Measurements from ENCODE around the gene CALY.

CALY gene

GRCh38 chr10:133309720-133310398 lies 26.8 kb downstream of the CALY start:
- H3K4me3 ChIP-seq (replicated peaks; ENCODE audit: low read depth, low read length), result no peak overlapping the region
- no peak for DNase-seq (ENCODE audit: extremely low read depth, low read depth)
- TF ChIP-seq CTCF (IDR thresholded peaks at IDR 0.05; ENCODE audit: low read depth, low read length, missing control alignments), result no peak

GRCh38 chr10:133309100-133309719 lies 27.5 kb downstream of the CALY start:
- DNase-seq (ENCODE audit: extremely low read depth, low read depth), result no peak
- TF ChIP-seq CTCF (IDR thresholded peaks at IDR 0.05; ENCODE audit: low read depth, low read length, missing control alignments), result no peak
- H3K4me3 ChIP-seq (replicated peaks; ENCODE audit: low read depth, low read length), result peak overlapping the region; percentile 94

GRCh38 chr10:133308421-133309099 lies 28.1 kb downstream of the CALY start, which contains the start of the genes TUBGCP2 and ZNF511:
Gene TUBGCP2, minus strand, starts transcription at chr10:133308872. Its CDS starts 5,931 bp downstream, at chr10:133302941.
Gene ZNF511, plus strand, starts transcription at chr10:133308914. Its CDS starts 30 bp downstream, at chr10:133308944.
- no peak for DNase-seq (ENCODE audit: extremely low read depth, low read depth)
- H3K4me3 ChIP-seq (replicated peaks; ENCODE audit: low read depth, low read length), result peak within 1 kb of the TSS; percentile 94
- TF ChIP-seq CTCF (IDR thresholded peaks at IDR 0.05; ENCODE audit: low read depth, low read length, missing control alignments), result peak; percentile 8

- no peak for DNase-seq (ENCODE audit: extremely low read depth, low read depth)
- peak; percentile 84 for TF ChIP-seq CTCF (IDR thresholded peaks at IDR 0.05; ENCODE audit: low read depth, low read length, missing control alignments)
- peak overlapping the region; percentile 94 for H3K4me3 ChIP-seq (replicated peaks; ENCODE audit: low read depth, low read length)
Measured at GRCh38 chr10:133307776-133308420, 28.8 kb downstream of the CALY start.

DNA sequence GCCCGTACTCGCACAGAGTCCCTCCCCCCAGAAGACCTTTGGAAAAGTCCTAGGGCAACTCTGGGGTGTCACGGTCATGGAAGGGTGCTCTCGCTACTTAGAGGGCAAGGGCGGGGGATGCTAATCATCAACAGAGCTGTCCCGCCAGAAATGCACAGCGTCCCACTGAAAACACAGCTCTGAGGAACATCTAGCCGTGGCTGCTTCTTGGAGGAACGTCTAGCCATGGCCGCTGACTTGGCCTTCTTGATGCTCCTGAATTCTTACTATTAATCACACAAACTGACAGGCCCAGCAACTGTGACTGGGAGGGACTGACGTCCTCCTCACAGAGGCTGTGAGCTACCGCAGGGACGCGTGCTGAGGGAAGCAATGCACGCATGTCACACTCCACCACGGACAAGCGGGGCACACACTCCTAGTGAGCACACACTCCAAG lies 29.7 kb downstream of the CALY start:
- no peak for DNase-seq (ENCODE audit: extremely low read depth, low read depth)
- TF ChIP-seq CTCF (IDR thresholded peaks at IDR 0.05; ENCODE audit: low read depth, low read length, missing control alignments), result no peak
- H3K4me3 ChIP-seq (replicated peaks; ENCODE audit: low read depth, low read length), result peak overlapping the region; percentile 94

DNA sequence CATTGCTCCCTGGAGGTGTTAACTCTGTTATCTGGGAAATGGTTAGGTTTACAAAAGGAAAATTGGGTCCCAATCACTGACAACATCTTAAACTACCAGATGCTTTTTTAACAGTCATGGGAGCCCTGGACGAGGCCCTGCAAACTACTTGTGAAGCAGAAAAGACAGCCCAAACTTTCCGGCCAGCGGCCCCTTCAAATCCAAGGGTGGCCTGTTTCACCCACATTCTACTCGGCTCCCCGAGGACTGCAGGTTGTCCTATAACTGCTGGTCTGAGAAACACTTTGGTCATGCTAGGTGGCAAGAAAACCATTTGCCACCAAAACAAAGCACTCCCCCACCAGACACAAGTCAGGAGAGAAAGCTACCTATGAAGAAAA lies 30.6 kb downstream of the CALY start:
- H3K4me3 ChIP-seq (replicated peaks; ENCODE audit: low read depth, low read length), result no peak overlapping the region
- DNase-seq (ENCODE audit: extremely low read depth, low read depth), result no peak
- TF ChIP-seq CTCF (IDR thresholded peaks at IDR 0.05; ENCODE audit: low read depth, low read length, missing control alignments), result no peak
